Adrenal gland (tissue), 5 donors: ENCODE measurements around the gene ACTN2.

ENCODE experiments used
- POLR2A ChIP-seq, 2 donors: fragments of 450-650 bp; IDR thresholded peaks; one replicate each; pipeline ENCODE4 v1.6.1; 2017; ENCODE audit warnings: antibody characterized with exemption in 2 of 2, mild to moderate bottlenecking in 2 of 2, moderate library complexity in 1 of 2
- TF ChIP-seq, protein P1 (sequence below), 6 experiments: fragments of 450-650 bp in 4 of 6; fragments of 200-600 bp in 2 of 6; sonication (generic) in 1 of 6; IDR thresholded peaks; 1 replicate in 5 of 6; 2 replicates in 1 of 6; pipeline versions ENCODE4 v1.5.1 to v1.8.0; 2016 to 2021; ENCODE audit warnings: antibody characterized with exemption in 6 of 6, mild to moderate bottlenecking in 2 of 6, moderate library complexity in 1 of 6
- donor health status: DM: no; HTN: no; CAD: no.

DNA sequence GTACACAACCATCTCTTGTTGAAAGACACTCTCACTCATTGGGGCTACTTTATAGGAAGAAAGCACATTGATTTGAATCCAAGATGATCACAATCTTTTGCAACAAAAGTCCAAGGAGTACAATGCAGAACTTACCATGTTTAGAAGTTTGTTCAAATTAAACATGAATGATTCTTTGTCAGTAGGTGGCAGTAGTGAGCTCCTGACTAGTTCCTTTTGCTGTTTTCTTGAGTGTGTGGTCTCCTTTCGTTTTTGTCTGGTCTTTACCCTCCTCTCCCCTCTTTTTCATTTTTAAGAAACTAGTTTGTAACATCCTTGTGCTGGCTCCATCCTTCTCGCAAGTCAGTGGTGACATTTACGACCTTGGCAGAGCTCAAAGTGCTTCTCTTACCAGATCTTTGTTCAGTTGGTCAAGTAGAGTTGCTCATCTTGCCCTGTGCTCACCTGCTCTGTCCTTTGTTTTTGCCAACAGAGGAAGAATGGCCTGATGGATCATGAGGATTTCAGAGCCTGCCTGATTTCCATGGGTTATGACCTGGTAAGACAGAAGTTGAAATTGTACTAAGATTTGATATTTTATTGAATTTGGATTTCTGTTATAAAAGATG, 73.1 kb downstream of the ACTN2 start:
- TF ChIP-seq, protein P1, sequence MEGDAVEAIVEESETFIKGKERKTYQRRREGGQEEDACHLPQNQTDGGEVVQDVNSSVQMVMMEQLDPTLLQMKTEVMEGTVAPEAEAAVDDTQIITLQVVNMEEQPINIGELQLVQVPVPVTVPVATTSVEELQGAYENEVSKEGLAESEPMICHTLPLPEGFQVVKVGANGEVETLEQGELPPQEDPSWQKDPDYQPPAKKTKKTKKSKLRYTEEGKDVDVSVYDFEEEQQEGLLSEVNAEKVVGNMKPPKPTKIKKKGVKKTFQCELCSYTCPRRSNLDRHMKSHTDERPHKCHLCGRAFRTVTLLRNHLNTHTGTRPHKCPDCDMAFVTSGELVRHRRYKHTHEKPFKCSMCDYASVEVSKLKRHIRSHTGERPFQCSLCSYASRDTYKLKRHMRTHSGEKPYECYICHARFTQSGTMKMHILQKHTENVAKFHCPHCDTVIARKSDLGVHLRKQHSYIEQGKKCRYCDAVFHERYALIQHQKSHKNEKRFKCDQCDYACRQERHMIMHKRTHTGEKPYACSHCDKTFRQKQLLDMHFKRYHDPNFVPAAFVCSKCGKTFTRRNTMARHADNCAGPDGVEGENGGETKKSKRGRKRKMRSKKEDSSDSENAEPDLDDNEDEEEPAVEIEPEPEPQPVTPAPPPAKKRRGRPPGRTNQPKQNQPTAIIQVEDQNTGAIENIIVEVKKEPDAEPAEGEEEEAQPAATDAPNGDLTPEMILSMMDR (IDR thresholded peaks at IDR 0.05): peak; percentile 45 to 79 (median 64)
- TF ChIP-seq POLR2A (IDR thresholded peaks at IDR 0.05): no peak
